RWPE1 (cell line): ENCODE results near the gene LPIN2.
"Not testable (repeated sequence)": the region's sequence is repeated elsewhere in the genome, so short reads cannot be mapped to it uniquely, and the experiment has no call there.

Source experiments
- CTCF ChIA-PET: fragments of 350-600 bp; sonication (Branson Sonifier 250); formaldehyde crosslinking; extraction: SDS; loops from one replicate; lab custom pipeline; 2021; lab: Yijun Ruan, JAX
- POLR2A ChIA-PET: fragments of 400-600 bp; formaldehyde crosslinking; extraction: SDS; loops from one replicate; lab custom pipeline; 2020; ENCODE audit warnings: antibody characterized with exemption; ENCODE audit not compliant: low non-redundant PET; lab: Yijun Ruan, JAX
- DNase-seq: peaks from one replicate; pipeline ENCODE4 v3.0.0; 2012; ENCODE audit warnings: low spot score
- H3K27ac ChIP-seq: fragments of 450-650 bp; 2 replicates; pipeline ENCODE4 v1.5.1; 2017
- CTCF ChIP-seq: fragments of 450-650 bp; conservative IDR thresholded peaks from 2 replicates; pipeline ENCODE4 v1.5.1; 2017; ENCODE audit warnings: low read depth, mild to moderate bottlenecking

LPIN2 gene

GRCh38 chr18:3012136-3013023 is 564 bp downstream of the LPIN2 start:
- POLR2A ChIA-PET, result no interaction called here
- TF ChIP-seq CTCF, result no peak
- DNase-seq, result peak; percentile 34
- CTCF ChIA-PET, result no interaction called here
- H3K27ac ChIP-seq, result peak overlapping the region; percentile 92

GRCh38 chr18:3010086-3010485 is 2.9 kb downstream of the LPIN2 start:
- DNase-seq, result no peak
- ChIA-PET POLR2A (no interaction called here), CTCF (interaction anchor here (0.6 to 1.0 kb wide), 2 partner anchors 25 to 183 kb away, joined by 3 to 4 read pairs; no protein-coding TSS in a partner anchor)
- H3K27ac ChIP-seq, result no peak overlapping the region
- no peak for TF ChIP-seq CTCF

GRCh38 chr18:3008541-3008940 is 4.4 kb downstream of the LPIN2 start:
- ChIA-PET CTCF (interaction anchor here (0.9 kb wide), 1 partner anchor 100 kb away, joined by 4 read pairs; no protein-coding TSS in a partner anchor), POLR2A (no interaction called here)
- H3K27ac ChIP-seq, result no peak overlapping the region; the same call in 1 of the 2 replicates
- DNase-seq, result no peak
- no peak for TF ChIP-seq CTCF

- CTCF ChIA-PET, result interaction anchor here (0.6 to 0.7 kb wide), 2 partner anchors 13 to 851 kb away, joined by 4 read pairs; no protein-coding TSS in a partner anchor
Measured at GRCh38 chr18:3007491-3007890, 5.5 kb downstream of the LPIN2 start.

GRCh38 chr18:3005462-3005861 is 7.5 kb downstream of the LPIN2 start:
- no peak overlapping the region for H3K27ac ChIP-seq
- CTCF ChIA-PET, result no interaction called here
- POLR2A ChIA-PET, result no interaction called here
- no peak for TF ChIP-seq CTCF
- no peak for DNase-seq

More at GRCh38 chr18:3007491-3007890, 5.5 kb downstream of the LPIN2 start:
- no peak overlapping the region for H3K27ac ChIP-seq
- no peak for DNase-seq
- POLR2A ChIA-PET, result interaction anchor here (0.6 kb wide), 1 partner anchor 29 kb away, joined by 4 read pairs; no protein-coding TSS in a partner anchor
- no peak for TF ChIP-seq CTCF

GRCh38 chr18:3003766-3004165 is 9.2 kb downstream of the LPIN2 start:
- CTCF ChIA-PET, DNase-seq, H3K27ac ChIP-seq, POLR2A ChIA-PET: not testable (repeated sequence)

- ChIA-PET CTCF (interaction anchor here (0.7 to 1.2 kb wide), 2 partner anchors 17 to 243 kb away, joined by 3 to 8 read pairs; no protein-coding TSS in a partner anchor), POLR2A (no interaction called here)
- TF ChIP-seq CTCF, result no peak
- H3K27ac ChIP-seq, result no peak overlapping the region
- DNase-seq, result no peak
Measured at GRCh38 chr18:3002732-3003131, 10.2 kb downstream of the LPIN2 start.
